Endothelial cell of umbilical vein (primary cell): ENCODE results near the gene MRFAP1. TPM values are rescaled to one million over a fixed set of nuclear protein-coding genes. Genes with fewer than 3 reads are reported as not detected.

Source experiments
- BruUV-seq: library from RNA; stranded (reverse); fragments of 400-500 nt; replicated peaks from 2 replicates; lab custom pipeline; 2021; lab: Mats Ljungman, UMichigan
- CTCF ChIA-PET: fragments of 300-600, 350-600 bp; sonication (Branson Sonifier 250); formaldehyde crosslinking; loops from one replicate; lab custom pipeline; 2021; ENCODE audit warnings: antibody characterized with exemption, inconsistent platforms; lab: Charles Lee
- POLR2A ChIA-PET: fragments of 300-600, 350-600 bp; sonication (Branson Sonifier 250); formaldehyde crosslinking; loops from one replicate; lab custom pipeline; 2021; ENCODE audit warnings: antibody characterized with exemption, inconsistent platforms; lab: Charles Lee
- DNase-seq: peaks from one replicate; pipeline ENCODE4 v3.0.0-alpha.2; 2011; ENCODE audit warnings: low read depth, low spot score
- FAIRE-seq: peaks from 2 replicates; lab custom pipeline; 2011; peaks lifted over from hg19 to GRCh38; lab: Jason Lieb, UNC
- H2AFZ ChIP-seq: 2 replicates; pipeline ENCODE4 v1.6.0; 2012; ENCODE audit warnings: low read depth, low read length, control low read depth, inconsistent platforms
- H3K27ac ChIP-seq: 2 replicates; pipeline ENCODE4 v1.5.1; 2011; ENCODE audit warnings: low read depth, mild to moderate bottlenecking, control low read depth, low read length, moderate library complexity; ENCODE audit not compliant: insufficient read depth
- H3K27me3 ChIP-seq, 2 experiments: 2 replicates each; pipeline versions ENCODE4 v1.6.0 to v1.6.1; 2011; ENCODE audit warnings: low read length in 2 of 2, mixed read lengths in 1 of 2; ENCODE audit not compliant: control insufficient read depth in 2 of 2, insufficient read depth in 2 of 2
- H3K36me3 ChIP-seq, 2 experiments: 2 replicates in 1 of 2; 3 replicates in 1 of 2; pipeline ENCODE4 v1.5.1; 2011; ENCODE audit warnings: low read length in 2 of 2, mild to moderate bottlenecking in 1 of 2, moderate library complexity in 1 of 2; ENCODE audit not compliant: control insufficient read depth in 2 of 2, insufficient read depth in 2 of 2; ENCODE audit errors: extremely low read depth in 1 of 2
- H3K4me1 ChIP-seq: 3 replicates; pipeline ENCODE4 v1.5.1; 2011; ENCODE audit warnings: mild to moderate bottlenecking, low read length; ENCODE audit not compliant: control insufficient read depth, insufficient read depth; ENCODE audit errors: extremely low read depth
- H3K4me2 ChIP-seq: 2 replicates; pipeline ENCODE4 v1.6.1; 2011; ENCODE audit warnings: low read length, control low read depth, mixed read lengths; ENCODE audit not compliant: insufficient read depth
- H3K4me3 ChIP-seq, 3 experiments: fragments of 200-600 bp in 1 of 3; sonication (generic), shearing (Covaris generic) in 1 of 3; replicated peaks in 1 of 3; 2 replicates each; pipeline ENCODE4 v1.5.1; 2011 to 2016; ENCODE audit warnings: control low read depth in 3 of 3, low read length in 3 of 3, mild to moderate bottlenecking in 2 of 3, inconsistent platforms in 1 of 3, low read depth in 1 of 3, moderate library complexity in 1 of 3; ENCODE audit not compliant: insufficient read depth in 1 of 3
- H3K79me2 ChIP-seq: 2 replicates; pipeline ENCODE4 v1.6.0; 2012; ENCODE audit warnings: low read length, inconsistent platforms; ENCODE audit not compliant: control insufficient read depth, insufficient read depth
- H3K9ac ChIP-seq: replicated peaks from 2 replicates; pipeline ENCODE3; 2011; ENCODE audit warnings: low read length, control low read depth; ENCODE audit not compliant: insufficient read depth; ENCODE audit errors: extremely low read depth
- H3K9me1 ChIP-seq: replicated peaks from 3 replicates; pipeline ENCODE4 v1.6.0; 2011; ENCODE audit warnings: mild to moderate bottlenecking, low read length; ENCODE audit not compliant: control insufficient read depth, insufficient read depth; ENCODE audit errors: extremely low read depth
- H3K9me3 ChIP-seq: replicated peaks from 2 replicates; pipeline ENCODE4 v1.5.1; 2012; ENCODE audit warnings: low read length, inconsistent platforms; ENCODE audit not compliant: control insufficient read depth, insufficient read depth
- H4K20me1 ChIP-seq: replicated peaks from 2 replicates; pipeline ENCODE3; 2011; ENCODE audit warnings: mild to moderate bottlenecking, low read length; ENCODE audit not compliant: control insufficient read depth, insufficient read depth; ENCODE audit errors: extremely low read depth
- EZH2 ChIP-seq: IDR thresholded peaks from 2 replicates; pipeline ENCODE4 v1.6.1; 2012; ENCODE audit warnings: borderline replicate concordance, low read depth, mild to moderate bottlenecking, moderate library complexity, low read length, inconsistent platforms; ENCODE audit not compliant: severe bottlenecking
- FOS ChIP-seq: IDR thresholded peaks from 2 replicates; pipeline ENCODE4 v1.6.1; 2011; ENCODE audit warnings: mild to moderate bottlenecking, low read length, moderate library complexity, borderline replicate concordance; ENCODE audit not compliant: insufficient read depth
- GATA2 ChIP-seq: IDR thresholded peaks from 2 replicates; pipeline ENCODE4 v1.7.0; 2011; ENCODE audit warnings: low read depth, mild to moderate bottlenecking, moderate library complexity, mixed read lengths, low read length; ENCODE audit not compliant: insufficient read length, insufficient read depth
- JUN ChIP-seq: IDR thresholded peaks from 2 replicates; pipeline ENCODE4 v1.6.1; 2011; ENCODE audit warnings: borderline replicate concordance, low read depth; ENCODE audit not compliant: insufficient read length, insufficient read depth
- MYC ChIP-seq: IDR thresholded peaks from one replicate; pipeline ENCODE4 v1.6.1; 2011; ENCODE audit warnings: mild to moderate bottlenecking, low read depth, low read length
- POLR2A ChIP-seq: IDR thresholded peaks from 2 replicates; pipeline ENCODE4 v1.6.1; 2012; ENCODE audit warnings: low read depth, mild to moderate bottlenecking, control low read depth, low read length
- POLR2AphosphoS5 ChIP-seq: IDR thresholded peaks from 2 replicates; pipeline ENCODE4 v1.6.1; 2012; ENCODE audit warnings: low read depth, mild to moderate bottlenecking, control low read depth, low read length, moderate library complexity; ENCODE audit not compliant: insufficient read depth
- dilution Hi-C: fragments of 300-500 bp; cut with MboI; formaldehyde crosslinking; loops from one replicate; pipeline ENCODE4 v1.15.0; 2019; ENCODE audit warnings: low sequenced_read_pairs; ENCODE audit not compliant: extremely low pct_ligation_motif_present
- intact Hi-C: fragments of 100-400 bp; cut with micrococcal nuclease; formaldehyde crosslinking; loops from one replicate; pipeline ENCODE4 v1.10.0; 2022
- polyA plus RNA-seq, 4 experiments: library from polyadenylated mRNA; depleted of rRNA in 3 of 4; stranded (reverse) in 3 of 4; unstranded in 1 of 4; fragments of >200 nt; gene quantifications; 2 replicates each; pipeline versions ENCODE4 v1.2.1 to v1.2.3, GENCODE V29; 2011 to 2012; ENCODE audit warnings: missing spikeins in 1 of 4
- total RNA-seq: library from RNA; stranded (reverse); gene quantifications from 2 replicates; pipeline ENCODE4 v1.2.3, GENCODE V29; 2021
- TF ChIP-seq, protein P1 (sequence below), 2 donors: IDR thresholded peaks; 1 replicate in 1 of 2; 2 replicates in 1 of 2; pipeline ENCODE4 v1.5.1; 2011; ENCODE audit warnings: low read length in 2 of 2, mild to moderate bottlenecking in 2 of 2, moderate library complexity in 2 of 2, control low read depth in 1 of 2, inconsistent platforms in 1 of 2, low read depth in 1 of 2; ENCODE audit not compliant: insufficient read depth in 1 of 2; ENCODE audit errors: extremely low read depth in 1 of 2
- TF ChIP-seq, protein P2 (sequence below): IDR thresholded peaks from 2 replicates; pipeline ENCODE4 v1.6.1; 2011; ENCODE audit not compliant: insufficient read depth, insufficient read length

The MRFAP1 gene
- total and polyA plus RNA-seq, 2 donors (not counting 3 experiments of a cell fraction or from before 2014, with no cell fraction given) = 170 to 317 TPM

DNA sequence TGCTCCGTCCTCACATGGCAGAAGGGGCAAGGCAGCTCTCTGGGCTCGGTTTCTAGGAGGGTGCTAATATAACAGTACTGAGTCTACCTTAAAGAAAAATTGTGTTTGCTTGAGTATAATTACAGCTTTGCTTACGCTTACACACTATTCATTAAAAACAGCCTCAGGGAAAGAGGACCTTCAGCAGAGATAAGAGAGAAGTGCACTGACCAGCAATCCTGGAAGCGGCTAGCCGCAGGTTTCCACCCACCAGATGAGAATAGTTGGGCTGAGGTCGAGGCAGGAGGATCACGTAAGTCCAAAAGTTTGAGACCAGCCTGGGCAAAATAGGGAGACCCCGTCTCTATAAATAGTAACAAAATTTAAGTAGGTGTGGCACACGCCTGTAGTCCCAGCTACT, 15.2 kb upstream of the MRFAP1 start:
- H3K9ac ChIP-seq = no peak overlapping the region
- H3K9me1 ChIP-seq = no peaks in the 10 kb centered on the region
- H3K4me2 ChIP-seq = no peak overlapping the region
- intact Hi-C loops (no loop called here), dilution Hi-C loops (no loop called here)
- FAIRE-seq (no peak), DNase-seq (no peak)
- H4K20me1 ChIP-seq = no peaks in the 10 kb centered on the region
- TF ChIP-seq, protein P1, sequence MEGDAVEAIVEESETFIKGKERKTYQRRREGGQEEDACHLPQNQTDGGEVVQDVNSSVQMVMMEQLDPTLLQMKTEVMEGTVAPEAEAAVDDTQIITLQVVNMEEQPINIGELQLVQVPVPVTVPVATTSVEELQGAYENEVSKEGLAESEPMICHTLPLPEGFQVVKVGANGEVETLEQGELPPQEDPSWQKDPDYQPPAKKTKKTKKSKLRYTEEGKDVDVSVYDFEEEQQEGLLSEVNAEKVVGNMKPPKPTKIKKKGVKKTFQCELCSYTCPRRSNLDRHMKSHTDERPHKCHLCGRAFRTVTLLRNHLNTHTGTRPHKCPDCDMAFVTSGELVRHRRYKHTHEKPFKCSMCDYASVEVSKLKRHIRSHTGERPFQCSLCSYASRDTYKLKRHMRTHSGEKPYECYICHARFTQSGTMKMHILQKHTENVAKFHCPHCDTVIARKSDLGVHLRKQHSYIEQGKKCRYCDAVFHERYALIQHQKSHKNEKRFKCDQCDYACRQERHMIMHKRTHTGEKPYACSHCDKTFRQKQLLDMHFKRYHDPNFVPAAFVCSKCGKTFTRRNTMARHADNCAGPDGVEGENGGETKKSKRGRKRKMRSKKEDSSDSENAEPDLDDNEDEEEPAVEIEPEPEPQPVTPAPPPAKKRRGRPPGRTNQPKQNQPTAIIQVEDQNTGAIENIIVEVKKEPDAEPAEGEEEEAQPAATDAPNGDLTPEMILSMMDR (IDR thresholded peaks at IDR 0.05; ENCODE audit: extremely low read depth in 1 of 2, insufficient read depth in 1 of 2, low read depth in 1 of 2, low read length in 2 of 2) = no peak
- no peak for TF ChIP-seq FOS
- no peak for TF ChIP-seq GATA2
- TF ChIP-seq POLR2A = no peak
- TF ChIP-seq MYC = no peak
- no peak for TF ChIP-seq JUN
- no peak for TF ChIP-seq EZH2
- TF ChIP-seq, protein P2, sequence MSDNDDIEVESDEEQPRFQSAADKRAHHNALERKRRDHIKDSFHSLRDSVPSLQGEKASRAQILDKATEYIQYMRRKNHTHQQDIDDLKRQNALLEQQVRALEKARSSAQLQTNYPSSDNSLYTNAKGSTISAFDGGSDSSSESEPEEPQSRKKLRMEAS = no peak
- TF ChIP-seq POLR2AphosphoS5 = no peak
- no peaks in the 10 kb centered on the region for H3K27me3 ChIP-seq
- no peaks in the 10 kb centered on the region for H3K79me2 ChIP-seq
- H3K36me3 ChIP-seq = no peaks in the 10 kb centered on the region
- H3K9me3 ChIP-seq = no peaks in the 10 kb centered on the region
- POLR2A ChIA-PET = no interaction called here
- CTCF ChIA-PET = no interaction called here
- BruUV-seq = no TSS peak
- H3K4me3 ChIP-seq = no peak overlapping the region
- H3K4me1 ChIP-seq = no peaks in the 10 kb centered on the region
- no peak overlapping the region for H2AFZ ChIP-seq
- no peak overlapping the region for H3K27ac ChIP-seq
